Measurements from ENCODE around the gene ATP6AP1. TPM values are rescaled to one million over a fixed set of nuclear protein-coding genes. Genes with fewer than 3 reads are reported as not detected.

Gene ATP6AP1
- total and polyA plus RNA-seq, 2 experiments from 2014 or later: 37.7 to 52.1 TPM

DNA sequence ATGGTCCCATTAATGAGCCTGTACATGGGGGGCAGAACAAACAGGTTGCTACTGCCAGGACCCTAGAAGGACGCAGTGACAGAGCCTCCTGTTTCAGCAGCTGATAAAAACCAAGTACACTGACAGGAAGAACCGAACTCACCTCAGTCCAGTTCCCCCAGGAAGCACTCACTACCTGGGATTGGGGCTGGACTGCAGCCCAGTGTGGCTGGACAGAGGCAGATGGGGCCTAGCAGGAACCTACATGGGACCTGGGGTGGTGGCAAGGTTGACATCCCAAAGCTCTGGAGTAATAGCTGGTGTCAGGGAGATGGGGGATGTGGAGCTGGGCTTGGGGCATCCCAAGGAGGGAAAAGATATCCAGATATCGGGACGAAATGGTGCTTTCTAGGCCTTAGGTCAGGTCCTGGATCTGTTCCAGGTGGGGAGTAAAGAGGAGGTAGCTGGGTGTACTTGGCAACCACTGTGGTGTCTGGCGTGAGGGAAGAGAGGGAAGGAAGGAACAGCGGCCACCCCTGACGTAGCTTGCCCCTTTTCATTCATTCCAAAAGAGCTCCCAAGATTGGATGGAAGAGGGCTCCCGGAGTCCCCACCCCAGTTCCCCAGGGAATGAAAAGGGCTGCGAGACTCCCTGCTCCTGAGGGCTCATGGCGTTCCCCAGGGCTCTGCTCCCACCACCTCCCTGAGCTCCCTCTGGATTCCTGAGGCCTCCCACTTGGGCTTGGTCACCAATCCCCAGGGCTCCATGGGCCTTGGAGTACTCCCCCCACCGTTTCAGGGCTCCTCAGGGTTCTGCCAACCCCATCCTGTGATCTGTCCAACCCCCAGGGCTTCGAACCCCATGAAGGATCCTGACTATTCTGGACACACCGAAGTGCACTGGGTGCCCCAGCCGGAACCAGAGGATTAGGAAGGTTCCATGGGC, 44.9 kb upstream of the ATP6AP1 start:
- H3K36me3 Mint-ChIP-seq (ENCODE audit: low read depth): peaks cover 20% of the 10 kb centered on the region
- H3K27ac ChIP-seq (ENCODE audit: low read depth): no peak overlapping the region
- H4K20me1 ChIP-seq (replicated peaks; ENCODE audit: insufficient read depth): no peaks in the 10 kb centered on the region
- H3F3A ChIP-seq (replicated peaks; ENCODE audit: low read depth): no peaks in the 10 kb centered on the region
- ATAC-seq: no peak
- no peaks in the 10 kb centered on the region for H3K27me3 ChIP-seq (ENCODE audit: insufficient read depth)
- H3K4me1 Mint-ChIP-seq: peaks cover 18% of the 10 kb centered on the region
- peaks cover 11% of the 10 kb centered on the region for H3K79me2 ChIP-seq (replicated peaks; ENCODE audit: insufficient read depth)
- no peaks in the 10 kb centered on the region for H3K9me2 ChIP-seq (ENCODE audit: insufficient read depth)
- 0 out of 2 replicates have a peak, but pooled peaks cover 4% of the 10 kb centered on the region for H3K4me1 ChIP-seq (ENCODE audit: insufficient read depth)
- H3K36me3 ChIP-seq (ENCODE audit: insufficient read depth): no peaks in the 10 kb centered on the region
- no peak overlapping the region for H3K4me3 Mint-ChIP-seq
- DNase-seq (ENCODE audit: low spot score): no peak
- H3K27me3 Mint-ChIP-seq (ENCODE audit: insufficient read depth, low read depth, poor library complexity): peaks cover 9% of the 10 kb centered on the region
- H3K9me3 Mint-ChIP-seq: no peaks in the 10 kb centered on the region
- no peak overlapping the region for H3K27ac Mint-ChIP-seq
- no peak overlapping the region for H3K4me3 ChIP-seq
- H2AFZ ChIP-seq: no peak overlapping the region
- H3K4me2 ChIP-seq: no peak overlapping the region
- TF ChIP-seq EZH2phosphoT487 (IDR thresholded peaks at IDR 0.05; ENCODE audit: unreplicated experiment): no peak
- TF ChIP-seq EZH2 (IDR thresholded peaks at IDR 0.05; ENCODE audit: low read depth, unreplicated experiment): no peak
- TF ChIP-seq, protein P1, sequence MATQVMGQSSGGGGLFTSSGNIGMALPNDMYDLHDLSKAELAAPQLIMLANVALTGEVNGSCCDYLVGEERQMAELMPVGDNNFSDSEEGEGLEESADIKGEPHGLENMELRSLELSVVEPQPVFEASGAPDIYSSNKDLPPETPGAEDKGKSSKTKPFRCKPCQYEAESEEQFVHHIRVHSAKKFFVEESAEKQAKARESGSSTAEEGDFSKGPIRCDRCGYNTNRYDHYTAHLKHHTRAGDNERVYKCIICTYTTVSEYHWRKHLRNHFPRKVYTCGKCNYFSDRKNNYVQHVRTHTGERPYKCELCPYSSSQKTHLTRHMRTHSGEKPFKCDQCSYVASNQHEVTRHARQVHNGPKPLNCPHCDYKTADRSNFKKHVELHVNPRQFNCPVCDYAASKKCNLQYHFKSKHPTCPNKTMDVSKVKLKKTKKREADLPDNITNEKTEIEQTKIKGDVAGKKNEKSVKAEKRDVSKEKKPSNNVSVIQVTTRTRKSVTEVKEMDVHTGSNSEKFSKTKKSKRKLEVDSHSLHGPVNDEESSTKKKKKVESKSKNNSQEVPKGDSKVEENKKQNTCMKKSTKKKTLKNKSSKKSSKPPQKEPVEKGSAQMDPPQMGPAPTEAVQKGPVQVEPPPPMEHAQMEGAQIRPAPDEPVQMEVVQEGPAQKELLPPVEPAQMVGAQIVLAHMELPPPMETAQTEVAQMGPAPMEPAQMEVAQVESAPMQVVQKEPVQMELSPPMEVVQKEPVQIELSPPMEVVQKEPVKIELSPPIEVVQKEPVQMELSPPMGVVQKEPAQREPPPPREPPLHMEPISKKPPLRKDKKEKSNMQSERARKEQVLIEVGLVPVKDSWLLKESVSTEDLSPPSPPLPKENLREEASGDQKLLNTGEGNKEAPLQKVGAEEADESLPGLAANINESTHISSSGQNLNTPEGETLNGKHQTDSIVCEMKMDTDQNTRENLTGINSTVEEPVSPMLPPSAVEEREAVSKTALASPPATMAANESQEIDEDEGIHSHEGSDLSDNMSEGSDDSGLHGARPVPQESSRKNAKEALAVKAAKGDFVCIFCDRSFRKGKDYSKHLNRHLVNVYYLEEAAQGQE (IDR thresholded peaks at IDR 0.05; ENCODE audit: unreplicated experiment): no peak
- TF ChIP-seq ZNF114 (CRISPR knock-in tag; IDR thresholded peaks at IDR 0.05): no peak
- TF ChIP-seq ZNF331 (CRISPR knock-in tag; IDR thresholded peaks at IDR 0.05; ENCODE audit: low read depth): no peak
- TF ChIP-seq, protein P2, sequence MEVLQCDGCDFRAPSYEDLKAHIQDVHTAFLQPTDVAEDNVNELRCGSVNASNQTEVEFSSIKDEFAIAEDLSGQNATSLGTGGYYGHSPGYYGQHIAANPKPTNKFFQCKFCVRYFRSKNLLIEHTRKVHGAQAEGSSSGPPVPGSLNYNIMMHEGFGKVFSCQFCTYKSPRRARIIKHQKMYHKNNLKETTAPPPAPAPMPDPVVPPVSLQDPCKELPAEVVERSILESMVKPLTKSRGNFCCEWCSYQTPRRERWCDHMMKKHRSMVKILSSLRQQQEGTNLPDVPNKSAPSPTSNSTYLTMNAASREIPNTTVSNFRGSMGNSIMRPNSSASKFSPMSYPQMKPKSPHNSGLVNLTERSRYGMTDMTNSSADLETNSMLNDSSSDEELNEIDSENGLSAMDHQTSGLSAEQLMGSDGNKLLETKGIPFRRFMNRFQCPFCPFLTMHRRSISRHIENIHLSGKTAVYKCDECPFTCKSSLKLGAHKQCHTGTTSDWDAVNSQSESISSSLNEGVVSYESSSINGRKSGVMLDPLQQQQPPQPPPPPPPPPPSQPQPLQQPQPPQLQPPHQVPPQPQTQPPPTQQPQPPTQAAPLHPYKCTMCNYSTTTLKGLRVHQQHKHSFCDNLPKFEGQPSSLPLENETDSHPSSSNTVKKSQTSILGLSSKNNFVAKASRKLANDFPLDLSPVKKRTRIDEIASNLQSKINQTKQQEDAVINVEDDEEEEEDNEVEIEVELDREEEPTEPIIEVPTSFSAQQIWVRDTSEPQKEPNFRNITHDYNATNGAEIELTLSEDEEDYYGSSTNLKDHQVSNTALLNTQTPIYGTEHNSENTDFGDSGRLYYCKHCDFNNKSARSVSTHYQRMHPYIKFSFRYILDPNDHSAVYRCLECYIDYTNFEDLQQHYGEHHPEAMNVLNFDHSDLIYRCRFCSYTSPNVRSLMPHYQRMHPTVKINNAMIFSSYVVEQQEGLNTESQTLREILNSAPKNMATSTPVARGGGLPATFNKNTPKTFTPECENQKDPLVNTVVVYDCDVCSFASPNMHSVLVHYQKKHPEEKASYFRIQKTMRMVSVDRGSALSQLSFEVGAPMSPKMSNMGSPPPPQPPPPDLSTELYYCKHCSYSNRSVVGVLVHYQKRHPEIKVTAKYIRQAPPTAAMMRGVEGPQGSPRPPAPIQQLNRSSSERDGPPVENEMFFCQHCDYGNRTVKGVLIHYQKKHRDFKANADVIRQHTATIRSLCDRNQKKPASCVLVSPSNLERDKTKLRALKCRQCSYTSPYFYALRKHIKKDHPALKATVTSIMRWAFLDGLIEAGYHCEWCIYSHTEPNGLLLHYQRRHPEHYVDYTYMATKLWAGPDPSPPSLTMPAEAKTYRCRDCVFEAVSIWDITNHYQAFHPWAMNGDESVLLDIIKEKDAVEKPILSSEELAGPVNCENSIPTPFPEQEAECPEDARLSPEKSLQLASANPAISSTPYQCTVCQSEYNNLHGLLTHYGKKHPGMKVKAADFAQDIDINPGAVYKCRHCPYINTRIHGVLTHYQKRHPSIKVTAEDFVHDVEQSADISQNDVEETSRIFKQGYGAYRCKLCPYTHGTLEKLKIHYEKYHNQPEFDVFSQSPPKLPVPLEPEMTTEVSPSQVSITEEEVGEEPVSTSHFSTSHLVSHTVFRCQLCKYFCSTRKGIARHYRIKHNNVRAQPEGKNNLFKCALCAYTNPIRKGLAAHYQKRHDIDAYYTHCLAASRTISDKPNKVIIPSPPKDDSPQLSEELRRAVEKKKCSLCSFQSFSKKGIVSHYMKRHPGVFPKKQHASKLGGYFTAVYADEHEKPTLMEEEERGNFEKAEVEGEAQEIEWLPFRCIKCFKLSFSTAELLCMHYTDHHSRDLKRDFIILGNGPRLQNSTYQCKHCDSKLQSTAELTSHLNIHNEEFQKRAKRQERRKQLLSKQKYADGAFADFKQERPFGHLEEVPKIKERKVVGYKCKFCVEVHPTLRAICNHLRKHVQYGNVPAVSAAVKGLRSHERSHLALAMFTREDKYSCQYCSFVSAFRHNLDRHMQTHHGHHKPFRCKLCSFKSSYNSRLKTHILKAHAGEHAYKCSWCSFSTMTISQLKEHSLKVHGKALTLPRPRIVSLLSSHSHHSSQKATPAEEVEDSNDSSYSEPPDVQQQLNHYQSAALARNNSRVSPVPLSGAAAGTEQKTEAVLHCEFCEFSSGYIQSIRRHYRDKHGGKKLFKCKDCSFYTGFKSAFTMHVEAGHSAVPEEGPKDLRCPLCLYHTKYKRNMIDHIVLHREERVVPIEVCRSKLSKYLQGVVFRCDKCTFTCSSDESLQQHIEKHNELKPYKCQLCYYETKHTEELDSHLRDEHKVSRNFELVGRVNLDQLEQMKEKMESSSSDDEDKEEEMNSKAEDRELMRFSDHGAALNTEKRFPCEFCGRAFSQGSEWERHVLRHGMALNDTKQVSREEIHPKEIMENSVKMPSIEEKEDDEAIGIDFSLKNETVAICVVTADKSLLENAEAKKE (CRISPR knock-in tag; IDR thresholded peaks at IDR 0.05): no peak
- no peak for TF ChIP-seq CREB1 (CRISPR knock-in tag; IDR thresholded peaks at IDR 0.05; ENCODE audit: low read depth)
- no peak for TF ChIP-seq STAT1 (IDR thresholded peaks at IDR 0.05; ENCODE audit: unreplicated experiment)
- TF ChIP-seq NANOG (IDR thresholded peaks at IDR 0.05; ENCODE audit: borderline replicate concordance): no peak
- TF ChIP-seq JUNB (IDR thresholded peaks at IDR 0.05; ENCODE audit: unreplicated experiment): no peak
- TF ChIP-seq, protein P3, sequence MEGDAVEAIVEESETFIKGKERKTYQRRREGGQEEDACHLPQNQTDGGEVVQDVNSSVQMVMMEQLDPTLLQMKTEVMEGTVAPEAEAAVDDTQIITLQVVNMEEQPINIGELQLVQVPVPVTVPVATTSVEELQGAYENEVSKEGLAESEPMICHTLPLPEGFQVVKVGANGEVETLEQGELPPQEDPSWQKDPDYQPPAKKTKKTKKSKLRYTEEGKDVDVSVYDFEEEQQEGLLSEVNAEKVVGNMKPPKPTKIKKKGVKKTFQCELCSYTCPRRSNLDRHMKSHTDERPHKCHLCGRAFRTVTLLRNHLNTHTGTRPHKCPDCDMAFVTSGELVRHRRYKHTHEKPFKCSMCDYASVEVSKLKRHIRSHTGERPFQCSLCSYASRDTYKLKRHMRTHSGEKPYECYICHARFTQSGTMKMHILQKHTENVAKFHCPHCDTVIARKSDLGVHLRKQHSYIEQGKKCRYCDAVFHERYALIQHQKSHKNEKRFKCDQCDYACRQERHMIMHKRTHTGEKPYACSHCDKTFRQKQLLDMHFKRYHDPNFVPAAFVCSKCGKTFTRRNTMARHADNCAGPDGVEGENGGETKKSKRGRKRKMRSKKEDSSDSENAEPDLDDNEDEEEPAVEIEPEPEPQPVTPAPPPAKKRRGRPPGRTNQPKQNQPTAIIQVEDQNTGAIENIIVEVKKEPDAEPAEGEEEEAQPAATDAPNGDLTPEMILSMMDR (conservative IDR thresholded peaks at IDR 0.05; ENCODE audit: low read depth in 2 of 2): no peak
- TF ChIP-seq POLR2AphosphoS5 (IDR thresholded peaks at IDR 0.05; ENCODE audit: low read depth): no peak; the same call in 1 of the 2 replicates
- TF ChIP-seq, protein P4, sequence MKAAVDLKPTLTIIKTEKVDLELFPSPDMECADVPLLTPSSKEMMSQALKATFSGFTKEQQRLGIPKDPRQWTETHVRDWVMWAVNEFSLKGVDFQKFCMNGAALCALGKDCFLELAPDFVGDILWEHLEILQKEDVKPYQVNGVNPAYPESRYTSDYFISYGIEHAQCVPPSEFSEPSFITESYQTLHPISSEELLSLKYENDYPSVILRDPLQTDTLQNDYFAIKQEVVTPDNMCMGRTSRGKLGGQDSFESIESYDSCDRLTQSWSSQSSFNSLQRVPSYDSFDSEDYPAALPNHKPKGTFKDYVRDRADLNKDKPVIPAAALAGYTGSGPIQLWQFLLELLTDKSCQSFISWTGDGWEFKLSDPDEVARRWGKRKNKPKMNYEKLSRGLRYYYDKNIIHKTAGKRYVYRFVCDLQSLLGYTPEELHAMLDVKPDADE (IDR thresholded peaks at IDR 0.05): no peak
